ENCODE data around the gene STOML1. TPM values are rescaled to one million over a fixed set of nuclear protein-coding genes. Genes with fewer than 3 reads are reported as not detected.

The STOML1 gene
- total RNA-seq, 1 experiment from 2014 or later: 5.0 TPM

GRCh38 chr15:73941871-73942635 lies 50.0 kb downstream of the STOML1 start (continued):
- no peak for TF ChIP-seq REST (IDR thresholded peaks at IDR 0.05; ENCODE audit: low read depth)
- no peak for TF ChIP-seq TCF7L2 (IDR thresholded peaks at IDR 0.05; ENCODE audit: borderline replicate concordance, extremely low read depth, insufficient read depth, insufficient read length)
- no peak for TF ChIP-seq SIN3A (IDR thresholded peaks at IDR 0.05; ENCODE audit: low read depth)
- no peak for TF ChIP-seq FOSL1 (IDR thresholded peaks at IDR 0.05; ENCODE audit: low read depth)
- no peak for TF ChIP-seq YY1 (IDR thresholded peaks at IDR 0.05; ENCODE audit: extremely low read depth, insufficient replicate concordance, low read depth, low read length)

GRCh38 chr15:73941449-73941848 lies 50.6 kb downstream of the STOML1 start:
- BruUV-seq (replicated peaks): no TSS peak
- no peak overlapping the region for H2AFZ ChIP-seq (ENCODE audit: low read depth, low read length, poor library complexity, severe bottlenecking)
- no peak overlapping the region for H3K9ac ChIP-seq (ENCODE audit: low read length)
- H3K9me3 ChIP-seq (ENCODE audit: control insufficient read depth in 1 of 2, insufficient read depth in 1 of 2, low read depth in 1 of 2, low read length in 2 of 2): no peaks in the 10 kb centered on the region
- POLR2A ChIA-PET: no interaction called here
- H3K4me2 ChIP-seq (ENCODE audit: low read length): no peak overlapping the region
- H3K79me2 ChIP-seq (ENCODE audit: insufficient read depth, low read length): no peaks in the 10 kb centered on the region
- no peak overlapping the region for H3K27ac ChIP-seq (ENCODE audit: low read depth, low read length)
- H3K27me3 ChIP-seq (ENCODE audit: insufficient read depth, low read length): no peaks in the 10 kb centered on the region
- RAD21 ChIA-PET (ENCODE audit: low non-redundant PET in 1 of 2, low total read pairs in 2 of 2, uncharacterized antibody in 2 of 2, unreplicated experiment in 2 of 2): no interaction called here
- no peak for TF ChIP-seq CEBPB (IDR thresholded peaks at IDR 0.05; ENCODE audit: low read depth)
- TF ChIP-seq SP1 (IDR thresholded peaks at IDR 0.05; ENCODE audit: low read depth): no peak
- no peak for TF ChIP-seq TCF7L2 (IDR thresholded peaks at IDR 0.05; ENCODE audit: borderline replicate concordance, extremely low read depth, insufficient read depth, insufficient read length)
- no peak overlapping the region for H3K4me3 ChIP-seq (replicated peaks in 1 of 2; ENCODE audit: low read depth in 1 of 2, low read length in 2 of 2)
- H3K4me1 ChIP-seq (ENCODE audit: control insufficient read depth in 1 of 2, insufficient read depth in 2 of 2, low read length in 2 of 2): peaks cover 0 to 18% of the 10 kb centered on the region in 2 experiments; a peak in 2 of 4 replicates
- DNase-seq (ENCODE audit: low read depth, low spot score): no peak
- no peaks in the 10 kb centered on the region for H3K36me3 ChIP-seq (ENCODE audit: control insufficient read depth in 1 of 2, insufficient read depth in 2 of 2, low read length in 2 of 2)
- H4K20me1 ChIP-seq (ENCODE audit: insufficient read depth): no peaks in the 10 kb centered on the region
- intact Hi-C loops (cut with micrococcal nuclease): no loop called here
- CTCF ChIA-PET: no interaction called here
- ATAC-seq: no peak
- H3K9me2 ChIP-seq (ENCODE audit: insufficient read depth): no peaks in the 10 kb centered on the region

Data from HCT116 (cell line).